T-helper 2 cell treated with Interferon-gamma antibody and Interleukin-4, amounts not matched to agents 5 μg/mL and 100 μg/mL, for 36 hours (primary cell): ENCODE measurements around the gene RILPL1.
"Not testable (repeated sequence)": the region's sequence is repeated elsewhere in the genome, so short reads cannot be mapped to it uniquely, and the experiment has no call there.

Experiments
- DNase-seq: peaks from one replicate; pipeline ENCODE4 v3.0.0; 2021; ENCODE audit warnings: low spot score
- H3K27ac Mint-ChIP-seq: one replicate; pipeline ENCODE4 v1.8.0; 2021; ENCODE audit warnings: mild to moderate bottlenecking, mixed read lengths
- H3K27me3 Mint-ChIP-seq: one replicate; pipeline ENCODE4 v1.8.0; 2021; ENCODE audit warnings: low read depth, mixed read lengths
- H3K36me3 Mint-ChIP-seq: one replicate; pipeline ENCODE4 v1.8.0; 2021; ENCODE audit warnings: low read depth, mixed read lengths
- H3K4me1 Mint-ChIP-seq: one replicate; pipeline ENCODE4 v1.8.0; 2021; ENCODE audit warnings: low read depth, mixed read lengths
- H3K4me3 Mint-ChIP-seq: one replicate; pipeline ENCODE4 v1.8.0; 2022; ENCODE audit warnings: mild to moderate bottlenecking, moderate library complexity, mixed read lengths
- H3K9me3 Mint-ChIP-seq: one replicate; pipeline ENCODE4 v1.8.0; 2021; ENCODE audit warnings: mixed read lengths

Gene RILPL1

GRCh38 chr12:123520567-123521474, 12.7 kb downstream of the RILPL1 start:
- H3K36me3 Mint-ChIP-seq, result no peaks in the 10 kb centered on the region
- no peaks in the 10 kb centered on the region for H3K4me1 Mint-ChIP-seq
- H3K27ac Mint-ChIP-seq, result no peak overlapping the region
- no peak for DNase-seq
- H3K4me3 Mint-ChIP-seq, result no peak overlapping the region
- no peaks in the 10 kb centered on the region for H3K9me3 Mint-ChIP-seq
- no peaks in the 10 kb centered on the region for H3K27me3 Mint-ChIP-seq

- Mint-ChIP-seq H3K27me3 (no peaks in the 10 kb centered on the region), H3K4me1 (no peaks in the 10 kb centered on the region), H3K9me3 (no peaks in the 10 kb centered on the region), H3K4me3 (no peak overlapping the region), H3K27ac (no peak overlapping the region), H3K36me3 (no peaks in the 10 kb centered on the region)
- DNase-seq, result no peak
These were observed 14.1 kb downstream of the RILPL1 start for GRCh38 chr12:123519141-123520001.

GRCh38 chr12:123516216-123516780, 17.2 kb downstream of the RILPL1 start:
- no peaks in the 10 kb centered on the region for H3K36me3 Mint-ChIP-seq
- no peaks in the 10 kb centered on the region for H3K9me3 Mint-ChIP-seq
- H3K4me3 Mint-ChIP-seq, result no peak overlapping the region
- no peaks in the 10 kb centered on the region for H3K4me1 Mint-ChIP-seq
- no peak for DNase-seq
- H3K27me3 Mint-ChIP-seq, result no peaks in the 10 kb centered on the region
- H3K27ac Mint-ChIP-seq, result peak overlapping the region; percentile 45

GRCh38 chr12:123514582-123515221, 18.8 kb downstream of the RILPL1 start:
- not testable (repeated sequence) for DNase-seq, H3K4me1 Mint-ChIP-seq, H3K27ac Mint-ChIP-seq, H3K4me3 Mint-ChIP-seq, H3K36me3 Mint-ChIP-seq, H3K27me3 Mint-ChIP-seq, H3K9me3 Mint-ChIP-seq

- Mint-ChIP-seq H3K9me3 (no peaks in the 10 kb centered on the region), H3K4me3 (no peak overlapping the region), H3K4me1 (peaks cover 2% of the 10 kb centered on the region), H3K27me3 (no peaks in the 10 kb centered on the region), H3K27ac (no peak overlapping the region), H3K36me3 (no peaks in the 10 kb centered on the region)
- DNase-seq, result no peak
These were observed 19.7 kb downstream of the RILPL1 start for GRCh38 chr12:123513805-123514204.

- Mint-ChIP-seq H3K4me1 (peaks cover 2% of the 10 kb centered on the region), H3K27ac (no peak overlapping the region), H3K9me3 (no peaks in the 10 kb centered on the region), H3K36me3 (no peaks in the 10 kb centered on the region), H3K27me3 (no peaks in the 10 kb centered on the region), H3K4me3 (no peak overlapping the region)
- no peak for DNase-seq
These were observed 20.5 kb downstream of the RILPL1 start for GRCh38 chr12:123512838-123513665.

- DNase-seq, result no peak
- no peaks in the 10 kb centered on the region for H3K9me3 Mint-ChIP-seq
- no peak overlapping the region for H3K4me3 Mint-ChIP-seq
- no peak overlapping the region for H3K27ac Mint-ChIP-seq
- no peaks in the 10 kb centered on the region for H3K27me3 Mint-ChIP-seq
- peaks cover 2% of the 10 kb centered on the region for H3K4me1 Mint-ChIP-seq
- no peaks in the 10 kb centered on the region for H3K36me3 Mint-ChIP-seq
These were observed 26.7 kb downstream of the RILPL1 start for GRCh38 chr12:123506843-123507236.

- no peaks in the 10 kb centered on the region for H3K9me3 Mint-ChIP-seq
- no peaks in the 10 kb centered on the region for H3K27me3 Mint-ChIP-seq
- H3K4me3 Mint-ChIP-seq, result no peak overlapping the region
- no peaks in the 10 kb centered on the region for H3K36me3 Mint-ChIP-seq
- H3K4me1 Mint-ChIP-seq, result peaks cover 2% of the 10 kb centered on the region
- no peak for DNase-seq
- no peak overlapping the region for H3K27ac Mint-ChIP-seq
These were observed 27.3 kb downstream of the RILPL1 start for GRCh38 chr12:123506059-123506842.

GRCh38 chr12:123502163-123502704, 31.3 kb downstream of the RILPL1 start:
- Mint-ChIP-seq H3K4me1 (no peaks in the 10 kb centered on the region), H3K27ac (no peak overlapping the region), H3K27me3 (no peaks in the 10 kb centered on the region), H3K4me3 (no peak overlapping the region), H3K9me3 (no peaks in the 10 kb centered on the region), H3K36me3 (no peaks in the 10 kb centered on the region)
- DNase-seq, result no peak

GRCh38 chr12:123499332-123499731, 34.2 kb downstream of the RILPL1 start:
- no peaks in the 10 kb centered on the region for H3K9me3 Mint-ChIP-seq

GRCh38 chr12:123498126-123498825, 35.2 kb downstream of the RILPL1 start:
- no peak for DNase-seq
- H3K4me3 Mint-ChIP-seq, result no peak overlapping the region
- H3K36me3 Mint-ChIP-seq, result no peaks in the 10 kb centered on the region
- no peaks in the 10 kb centered on the region for H3K9me3 Mint-ChIP-seq
- H3K27me3 Mint-ChIP-seq, result no peaks in the 10 kb centered on the region
- no peak overlapping the region for H3K27ac Mint-ChIP-seq
- H3K4me1 Mint-ChIP-seq, result no peaks in the 10 kb centered on the region

More at GRCh38 chr12:123499332-123499731, 34.2 kb downstream of the RILPL1 start:
- DNase-seq, result no peak
- Mint-ChIP-seq H3K27ac (no peak overlapping the region), H3K27me3 (no peaks in the 10 kb centered on the region), H3K4me3 (no peak overlapping the region), H3K36me3 (no peaks in the 10 kb centered on the region), H3K4me1 (no peaks in the 10 kb centered on the region)

GRCh38 chr12:123497065-123497464, 36.5 kb downstream of the RILPL1 start:
- Mint-ChIP-seq H3K27ac (no peak overlapping the region), H3K27me3 (no peaks in the 10 kb centered on the region), H3K4me1 (no peaks in the 10 kb centered on the region), H3K4me3 (no peak overlapping the region), H3K36me3 (no peaks in the 10 kb centered on the region), H3K9me3 (no peaks in the 10 kb centered on the region)
- DNase-seq, result no peak
